GM18861 (cell line): ENCODE results near the gene RPRML.

Experiments
- ATAC-seq: cut with Tn5 transposase; IDR thresholded peaks from one replicate; pipeline ENCODE4 v1.9.1; 2021; ENCODE audit not compliant: unreplicated experiment

The RPRML gene

DNA sequence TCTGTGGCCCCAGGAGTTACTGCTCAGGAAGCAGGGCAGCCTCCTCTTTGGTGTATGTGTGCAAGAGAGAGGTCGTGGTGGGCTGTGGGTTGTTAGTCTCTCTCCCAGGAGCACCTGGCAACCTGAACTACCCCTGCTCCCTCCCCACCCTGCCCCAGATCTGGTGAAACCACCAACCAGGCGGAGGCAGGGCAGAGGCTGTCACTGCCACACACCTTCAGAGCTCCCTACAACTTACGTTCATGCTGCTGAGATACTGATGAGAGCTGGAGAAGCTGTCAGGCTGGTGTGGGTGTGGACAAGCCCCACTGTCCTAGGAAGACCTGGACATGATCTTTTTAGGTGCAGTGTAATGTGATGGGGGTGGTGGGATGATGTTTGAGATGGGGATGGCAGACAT, 31.8 kb downstream of the RPRML start:
- no peak for ATAC-seq

DNA sequence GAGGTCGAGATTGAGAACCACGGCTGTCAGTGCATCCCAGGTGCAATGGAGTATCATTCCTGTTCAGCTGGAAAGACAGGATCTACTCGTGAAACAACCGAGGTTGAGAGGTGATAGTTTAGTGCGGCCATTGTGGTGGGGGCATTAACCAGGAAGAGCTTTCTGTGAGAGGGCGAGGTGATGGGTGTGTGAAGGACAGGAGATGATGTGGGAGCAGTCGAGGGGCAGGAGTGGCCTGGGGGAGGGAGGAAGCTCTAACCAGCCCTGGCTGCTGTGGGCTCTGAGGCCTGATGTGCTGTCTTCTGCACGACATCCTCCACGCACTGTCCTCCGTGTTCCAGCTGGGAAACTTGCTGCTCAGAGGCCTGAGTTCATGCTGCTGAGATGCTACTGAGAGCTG, 34.1 kb downstream of the RPRML start:
- ATAC-seq = no peak

GRCh38 chr17:46943501-46944393, 35.3 kb downstream of the RPRML start:
- ATAC-seq = no peak

DNA sequence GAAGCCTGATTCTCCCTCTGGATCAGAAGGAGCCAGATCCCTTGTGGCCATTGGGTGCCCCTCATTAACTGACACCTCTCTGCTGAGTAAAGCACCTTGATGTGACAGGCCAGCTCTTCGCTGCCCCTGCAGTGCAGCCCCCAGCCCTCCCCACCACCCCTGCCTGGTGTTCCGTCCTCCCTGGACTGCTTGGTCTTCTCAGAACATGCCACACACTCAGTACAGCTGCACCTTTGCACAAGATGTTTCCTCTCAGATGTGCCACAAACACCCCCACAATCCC, 35.9 kb downstream of the RPRML start:
- ATAC-seq = no peak

GRCh38 chr17:46942441-46943217, 36.4 kb downstream of the RPRML start:
- ATAC-seq = no peak

DNA sequence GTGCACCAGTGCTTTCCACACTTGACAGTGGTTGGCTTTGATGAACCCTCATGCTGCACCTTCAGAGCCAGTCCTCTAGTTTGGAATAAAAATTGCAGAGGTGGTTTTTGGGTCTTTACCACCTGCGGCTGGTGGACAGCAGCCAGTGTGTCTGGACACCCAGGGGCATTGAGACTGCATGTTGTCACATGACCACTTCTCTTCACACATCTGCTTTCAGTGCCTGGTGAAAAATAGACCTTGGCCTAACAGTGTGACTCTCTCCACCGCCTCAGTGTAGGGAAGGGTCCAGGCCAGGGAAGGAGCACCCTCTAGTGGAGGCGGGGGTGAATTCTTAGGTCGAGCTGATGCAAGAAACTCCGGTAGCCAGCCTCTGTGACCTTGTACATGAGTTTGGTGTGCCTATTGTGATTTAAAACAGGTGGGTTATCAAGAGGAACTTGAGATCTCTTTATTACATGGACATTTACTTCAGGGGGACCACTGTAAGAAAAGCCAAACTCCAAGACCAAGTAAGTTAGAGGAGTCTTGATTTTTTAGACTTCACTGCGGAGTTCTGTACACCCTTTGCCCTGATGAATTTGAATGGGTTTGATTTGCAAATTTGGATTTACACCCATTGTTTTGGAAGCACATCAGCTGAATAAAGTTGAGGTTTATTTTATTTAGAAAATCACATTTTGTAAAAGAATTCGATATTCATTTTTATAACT, 38.2 kb downstream of the RPRML start:
- ATAC-seq = no peak

- ATAC-seq = no peak
Observed at GRCh38 chr17:46935658-46936266, 43.3 kb downstream of the RPRML start.

- ATAC-seq = no peak
Observed at GRCh38 chr17:46931596-46931995, 47.5 kb downstream of the RPRML start.

GRCh38 chr17:46930051-46930450, 49.0 kb downstream of the RPRML start:
- no peak for ATAC-seq

DNA sequence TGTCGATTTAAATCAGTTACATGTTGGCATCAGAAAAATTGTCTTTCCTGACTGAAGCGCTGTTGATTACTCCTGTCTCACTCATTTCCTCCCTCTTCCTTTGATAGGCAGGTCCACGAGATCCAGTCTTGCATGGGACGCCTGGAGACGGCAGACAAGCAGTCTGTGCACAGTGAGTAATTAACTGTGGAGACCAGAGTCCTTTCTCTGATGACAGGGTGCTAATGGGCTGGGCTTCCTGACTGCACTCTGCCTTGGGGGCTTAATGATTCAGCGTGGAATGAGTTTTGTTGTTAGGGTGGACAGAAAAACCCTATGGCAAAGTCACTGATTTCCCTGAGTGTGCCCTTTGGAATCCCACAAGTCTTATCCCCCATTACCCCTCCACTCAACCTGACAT, 49.6 kb downstream of the RPRML start:
- ATAC-seq = no peak

DNA sequence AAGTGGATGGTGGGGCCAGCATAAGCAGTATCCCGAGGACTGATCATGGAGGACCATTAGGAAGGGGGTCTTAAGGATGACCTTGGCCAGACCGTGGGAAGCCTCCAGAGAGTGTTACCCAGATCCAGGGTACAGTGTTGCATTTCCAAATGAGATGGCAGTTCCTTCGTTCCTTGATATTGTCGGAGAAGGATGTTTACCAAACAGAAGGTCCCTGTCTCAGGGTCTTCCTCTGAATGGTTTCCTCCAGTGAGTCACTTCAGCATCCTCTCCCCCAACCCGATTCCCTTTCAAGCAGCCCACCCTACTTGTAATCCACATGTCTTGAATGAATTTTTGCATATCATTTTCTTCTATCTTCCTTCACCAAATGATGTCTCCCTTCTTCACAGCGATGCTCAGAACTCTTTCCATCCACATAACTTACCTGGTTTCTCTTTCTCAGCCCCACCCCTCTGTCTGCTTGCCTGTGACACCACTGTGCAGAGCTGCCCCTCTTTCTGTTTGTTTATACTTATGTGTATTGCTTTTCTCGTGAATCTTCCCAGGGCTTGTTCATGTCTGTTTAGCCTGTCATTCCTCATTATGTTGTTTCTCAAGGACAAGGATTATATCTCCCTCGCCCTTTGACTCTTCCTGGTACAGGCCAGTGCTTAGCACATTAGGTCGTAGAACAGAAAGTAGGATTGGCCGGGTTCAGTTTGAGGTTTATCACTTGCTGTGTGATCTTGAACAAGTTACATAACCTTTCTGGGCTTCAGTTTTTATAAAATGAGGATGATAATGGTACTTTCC, 50.4 kb downstream of the RPRML start:
- ATAC-seq = no peak
